H1 (cell line): Measurements from ENCODE around the gene PQBP1.

Source experiments
- GABPA ChIP-seq: IDR thresholded peaks from 2 replicates; pipeline ENCODE4 v1.6.1; 2011; ENCODE audit warnings: mild to moderate bottlenecking, low read length, moderate library complexity, borderline replicate concordance; ENCODE audit not compliant: insufficient read depth
- TF ChIP-seq, protein P1 (sequence below), 3 experiments: IDR thresholded peaks; 1 replicate in 2 of 3; 2 replicates in 1 of 3; pipeline versions ENCODE4 v1.5.1 to v1.6.1; 2011; ENCODE audit warnings: low read length in 3 of 3, mild to moderate bottlenecking in 3 of 3, inconsistent platforms in 2 of 3, low read depth in 1 of 3, moderate library complexity in 1 of 3; ENCODE audit not compliant: insufficient read depth in 1 of 3; ENCODE audit errors: control extremely low read depth in 1 of 3

DNA sequence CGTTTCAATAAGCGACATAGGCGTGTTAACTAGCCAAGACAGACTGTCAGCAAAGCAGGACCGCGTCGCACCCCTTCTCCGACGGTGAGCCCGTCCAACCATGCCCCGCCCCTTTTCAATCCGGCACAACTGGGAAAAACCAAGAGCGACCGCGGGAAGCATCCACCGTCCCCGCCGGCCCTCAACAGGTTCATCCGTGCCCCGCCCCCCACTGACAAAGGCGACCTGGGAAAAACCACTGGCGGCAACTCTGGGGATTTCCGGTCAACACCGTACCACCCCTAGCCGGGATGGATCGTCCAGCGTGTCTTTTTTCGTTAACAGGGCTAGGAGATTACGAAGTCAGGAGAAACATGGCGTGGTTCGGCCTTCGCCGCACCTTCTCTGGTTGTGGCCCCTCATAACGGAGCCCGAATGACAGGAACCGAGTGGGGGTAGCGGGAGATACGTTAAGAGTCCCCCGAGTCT, 539 bp upstream of the PQBP1 start:
- TF ChIP-seq, protein P1, sequence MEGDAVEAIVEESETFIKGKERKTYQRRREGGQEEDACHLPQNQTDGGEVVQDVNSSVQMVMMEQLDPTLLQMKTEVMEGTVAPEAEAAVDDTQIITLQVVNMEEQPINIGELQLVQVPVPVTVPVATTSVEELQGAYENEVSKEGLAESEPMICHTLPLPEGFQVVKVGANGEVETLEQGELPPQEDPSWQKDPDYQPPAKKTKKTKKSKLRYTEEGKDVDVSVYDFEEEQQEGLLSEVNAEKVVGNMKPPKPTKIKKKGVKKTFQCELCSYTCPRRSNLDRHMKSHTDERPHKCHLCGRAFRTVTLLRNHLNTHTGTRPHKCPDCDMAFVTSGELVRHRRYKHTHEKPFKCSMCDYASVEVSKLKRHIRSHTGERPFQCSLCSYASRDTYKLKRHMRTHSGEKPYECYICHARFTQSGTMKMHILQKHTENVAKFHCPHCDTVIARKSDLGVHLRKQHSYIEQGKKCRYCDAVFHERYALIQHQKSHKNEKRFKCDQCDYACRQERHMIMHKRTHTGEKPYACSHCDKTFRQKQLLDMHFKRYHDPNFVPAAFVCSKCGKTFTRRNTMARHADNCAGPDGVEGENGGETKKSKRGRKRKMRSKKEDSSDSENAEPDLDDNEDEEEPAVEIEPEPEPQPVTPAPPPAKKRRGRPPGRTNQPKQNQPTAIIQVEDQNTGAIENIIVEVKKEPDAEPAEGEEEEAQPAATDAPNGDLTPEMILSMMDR (IDR thresholded peaks at IDR 0.05; ENCODE audit: control extremely low read depth in 1 of 3, insufficient read depth in 1 of 3, low read depth in 1 of 3, low read length in 3 of 3), result no peak
- no peak for TF ChIP-seq GABPA
